Anterior cingulate cortex (tissue), 58 donors: ENCODE results near the gene RHOT2.
A peak's percentile ranks its signal among the peaks of the same experiment; 100 is the strongest.

Source experiments
- DNase-seq, 58 donors: peaks; one replicate each; lab custom pipeline; 2025; lab: John Stamatoyannopoulos, UW

The RHOT2 gene

GRCh38 chr16:631808-632358, 36.0 kb upstream of the RHOT2 start:
- no peak for DNase-seq

- no peak for DNase-seq
Observed at GRCh38 chr16:632486-633335, 35.2 kb upstream of the RHOT2 start.

GRCh38 chr16:633336-634050, 34.4 kb upstream of the RHOT2 start:
- no peak for DNase-seq

- DNase-seq: no peak
Observed at GRCh38 chr16:634051-634670, 33.8 kb upstream of the RHOT2 start.

- no peak for DNase-seq
Observed at GRCh38 chr16:634996-635395, 32.9 kb upstream of the RHOT2 start.

GRCh38 chr16:635573-636205, 32.2 kb upstream of the RHOT2 start:
- peak in 3 of 58 donors; percentile 11 to 29 (median 27) for DNase-seq

GRCh38 chr16:636206-637080, 31.5 kb upstream of the RHOT2 start, which contains the start of gene METTL26:
Gene METTL26 (minus strand): TSS chr16:636305. CDS start chr16:636290, 15 bp downstream.
- peak; percentile 66 to 99 (median 96) for DNase-seq

GRCh38 chr16:637081-638018, 30.6 kb upstream of the RHOT2 start:
- DNase-seq: peak in 49 of 58 donors; percentile 15 to 99 (median 95)

- DNase-seq: no peak
Observed at GRCh38 chr16:638034-638543, 29.8 kb upstream of the RHOT2 start.

- no peak for DNase-seq
Observed at GRCh38 chr16:638836-639235, 29.1 kb upstream of the RHOT2 start.

- no peak for DNase-seq
Observed at GRCh38 chr16:640614-641013, 27.3 kb upstream of the RHOT2 start.

GRCh38 chr16:641326-642188, 26.4 kb upstream of the RHOT2 start, which contains the start of gene MCRIP2:
Gene MCRIP2 (plus strand): TSS chr16:641828. CDS start chr16:641992, 164 bp downstream.
- DNase-seq: peak in 53 of 58 donors; percentile 33 to 84 (median 70)

- peak in 26 of 58 donors; percentile 11 to 54 (median 33) for DNase-seq
Observed at GRCh38 chr16:642189-643049, 25.5 kb upstream of the RHOT2 start.

- DNase-seq: peak in 1 of 58 donors; percentile 33
Observed at GRCh38 chr16:643050-643368, 24.9 kb upstream of the RHOT2 start.

GRCh38 chr16:644556-644955, 23.4 kb upstream of the RHOT2 start:
- DNase-seq: no peak
